ENCODE measurements around the gene ST7.

ST7 gene

DNA sequence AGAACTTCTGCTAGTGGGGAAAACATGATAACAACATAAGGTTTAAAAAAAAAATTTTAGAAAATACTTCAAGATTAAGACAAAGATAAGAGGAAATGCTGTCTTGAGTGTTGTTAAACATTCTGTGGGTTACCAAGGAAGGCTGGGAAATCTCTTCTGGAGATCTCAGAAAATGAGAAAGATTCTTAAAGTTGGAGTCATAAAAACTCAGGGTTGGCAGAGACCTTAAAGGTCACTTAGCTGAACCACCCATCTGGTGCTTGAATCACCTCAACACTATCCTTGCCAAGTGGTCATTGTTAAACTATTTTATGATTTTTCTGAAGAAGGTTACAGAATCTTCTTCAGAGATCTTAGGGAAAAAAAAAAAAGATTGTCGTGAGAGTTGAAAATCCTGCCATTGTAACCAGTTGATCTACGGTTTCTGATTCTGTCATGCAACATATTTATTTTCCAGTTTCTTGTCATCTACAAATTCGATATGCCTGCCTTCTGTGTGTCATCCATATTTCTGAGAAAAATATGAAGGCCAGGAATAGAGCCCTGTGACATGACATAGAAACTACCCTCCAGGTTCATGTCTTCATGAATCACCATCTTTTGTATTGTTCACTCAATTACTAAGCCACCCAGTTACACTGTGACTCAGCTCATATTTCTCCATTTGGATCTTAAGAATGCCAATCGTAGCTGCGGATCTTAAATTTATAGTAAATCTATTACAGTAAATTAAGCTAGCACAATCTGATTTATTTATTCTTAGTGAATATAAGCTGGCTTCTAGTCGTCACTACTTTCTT, 179.2 kb downstream of the ST7 start:
- peak; percentile 42 for DNase-seq (ENCODE audit: low spot score)

DNA sequence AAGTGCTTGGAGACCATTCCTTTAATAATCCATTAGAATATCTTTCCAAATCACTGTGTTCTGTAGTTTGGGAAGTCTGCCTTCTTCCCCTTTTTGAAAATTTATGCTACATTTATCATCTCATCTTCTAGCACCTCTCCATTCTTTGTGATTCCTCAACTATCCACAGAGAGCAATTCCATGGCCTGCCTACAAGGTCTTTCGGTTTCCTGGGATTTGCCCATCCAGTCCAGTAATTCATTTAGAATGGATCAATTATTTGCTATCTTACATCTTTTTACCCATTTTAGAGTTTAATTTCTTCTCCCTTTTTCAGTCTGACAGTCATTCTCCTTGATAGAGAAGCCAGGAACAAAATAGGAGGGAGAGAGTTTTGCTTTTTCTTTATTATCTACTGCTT, 179.8 kb downstream of the ST7 start:
- DNase-seq (ENCODE audit: low spot score), result no peak

DNA sequence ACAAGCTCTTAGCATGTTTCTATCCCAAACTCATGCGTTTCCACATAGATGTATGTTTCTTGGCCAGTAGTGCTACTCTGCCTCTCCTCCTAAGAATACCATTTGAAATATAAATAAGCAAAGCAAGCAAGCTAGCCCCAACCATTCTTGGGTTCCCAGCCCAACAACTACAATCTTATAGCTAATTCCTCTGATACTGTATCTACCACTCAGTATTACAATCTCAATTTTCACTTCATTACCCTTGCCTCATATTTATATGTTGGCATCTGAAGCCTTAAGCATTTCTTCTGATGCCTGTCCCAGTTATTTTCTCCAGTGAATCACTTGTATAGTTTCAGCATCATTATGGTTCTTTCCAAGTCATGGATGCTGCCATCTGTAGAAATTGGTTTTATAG, 181.1 kb downstream of the ST7 start:
- no peak for DNase-seq (ENCODE audit: low spot score)

DNA sequence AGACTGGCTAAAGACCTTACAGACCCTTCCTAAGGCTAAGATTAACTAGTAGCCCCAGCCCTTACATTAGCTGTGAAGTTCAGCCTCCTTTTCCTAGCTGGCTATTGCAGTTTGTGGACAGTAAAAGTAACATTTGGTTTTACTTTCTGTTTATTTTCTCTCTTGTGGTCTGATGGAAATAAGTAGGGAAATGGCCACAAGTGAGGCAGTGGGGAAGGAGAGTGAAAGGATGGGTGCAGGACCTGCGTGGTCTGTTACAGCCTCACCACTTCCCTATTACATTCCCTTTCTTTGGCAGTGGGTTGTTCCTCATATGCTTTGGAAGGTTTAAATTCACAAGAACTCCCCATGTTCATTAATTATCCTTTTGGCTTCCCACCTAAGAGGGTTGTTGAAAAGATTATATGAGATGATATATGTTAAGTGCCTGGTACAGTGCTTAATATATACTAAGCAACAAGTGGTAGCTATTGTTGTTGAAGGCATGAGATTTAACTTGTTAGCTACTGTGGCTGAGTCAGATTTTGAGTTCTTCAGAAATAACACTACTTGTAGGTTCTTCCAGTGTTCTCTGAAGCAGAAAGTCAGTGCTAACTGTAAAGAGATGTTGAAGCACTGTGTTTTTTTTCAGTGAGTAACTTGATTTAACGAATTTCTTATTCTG, 181.7 kb downstream of the ST7 start:
- no peak for DNase-seq (ENCODE audit: low spot score)

DNA sequence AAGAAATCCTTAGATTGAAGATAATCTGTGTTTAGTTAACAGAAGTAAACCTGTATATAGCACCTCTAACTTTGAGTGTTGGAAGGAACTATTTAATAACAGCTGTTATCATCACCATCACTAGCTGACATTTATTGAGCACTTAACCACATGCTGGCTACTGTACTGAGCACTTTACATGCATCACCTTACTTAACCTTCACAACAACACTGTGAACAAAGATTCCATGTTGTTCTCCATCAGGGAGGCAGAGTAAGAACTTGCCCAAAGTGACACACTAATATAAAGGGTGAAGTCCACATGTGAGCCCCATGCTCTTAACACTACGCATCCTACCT, 182.2 kb downstream of the ST7 start:
- no peak for DNase-seq (ENCODE audit: low spot score)

DNA sequence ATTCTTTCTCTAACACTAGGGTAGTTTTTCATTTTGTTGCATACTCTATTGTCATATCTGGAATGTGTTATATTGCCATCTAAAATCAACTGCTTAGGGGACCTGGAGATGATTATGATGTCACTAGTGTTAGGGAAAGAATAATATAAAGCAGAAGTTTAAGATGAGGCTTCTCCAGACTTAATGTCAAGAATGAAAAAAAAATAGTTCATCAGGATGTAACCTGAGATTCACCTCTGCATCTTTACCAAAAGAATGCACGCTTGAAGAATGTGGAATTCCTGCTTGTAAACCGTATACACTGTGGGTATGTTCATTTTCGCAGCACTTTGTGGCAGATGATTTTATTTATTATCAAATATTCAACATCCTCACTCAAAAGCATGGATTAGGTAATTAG, 184.6 kb downstream of the ST7 start:
- no peak for DNase-seq (ENCODE audit: low spot score)

DNA sequence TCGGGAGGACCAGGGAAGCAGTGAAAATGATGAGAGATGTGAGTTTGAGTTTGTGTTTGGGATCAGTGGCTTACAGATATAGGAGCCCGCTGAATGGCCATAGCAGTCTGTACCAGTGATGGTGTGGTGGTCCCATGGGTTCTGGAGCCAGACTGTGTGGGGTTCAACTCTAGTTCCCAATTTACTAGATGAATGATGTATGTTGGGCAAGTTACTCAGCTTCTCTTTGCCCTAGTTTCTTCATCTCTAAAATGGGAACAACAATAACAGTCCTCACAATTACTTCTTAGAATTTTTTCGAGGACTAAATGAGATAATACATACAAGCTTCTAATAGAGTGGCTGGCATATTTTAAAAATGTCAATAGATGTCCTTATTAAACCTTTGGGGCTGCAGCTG, 185.2 kb downstream of the ST7 start:
- no peak for DNase-seq (ENCODE audit: low spot score)

DNA sequence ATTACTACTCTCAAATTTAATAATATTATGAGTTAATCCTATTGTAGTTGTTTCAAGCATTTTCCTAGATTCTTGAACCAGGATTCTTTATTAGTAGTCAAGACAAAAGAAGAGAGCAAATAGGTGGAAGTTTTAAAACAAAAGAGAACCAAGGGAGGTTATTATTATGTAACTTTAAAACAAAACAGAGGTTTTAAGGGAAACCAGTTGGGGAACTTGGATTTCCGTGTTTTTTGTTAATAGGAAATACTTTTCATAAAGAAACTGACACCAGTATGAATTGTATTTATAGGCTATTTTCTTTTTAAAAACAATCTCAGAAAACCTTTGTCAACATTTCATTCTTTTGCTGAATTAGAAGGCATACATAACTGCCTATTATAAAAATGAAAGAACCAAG, 185.7 kb downstream of the ST7 start:
- DNase-seq (ENCODE audit: low spot score), result no peak

DNA sequence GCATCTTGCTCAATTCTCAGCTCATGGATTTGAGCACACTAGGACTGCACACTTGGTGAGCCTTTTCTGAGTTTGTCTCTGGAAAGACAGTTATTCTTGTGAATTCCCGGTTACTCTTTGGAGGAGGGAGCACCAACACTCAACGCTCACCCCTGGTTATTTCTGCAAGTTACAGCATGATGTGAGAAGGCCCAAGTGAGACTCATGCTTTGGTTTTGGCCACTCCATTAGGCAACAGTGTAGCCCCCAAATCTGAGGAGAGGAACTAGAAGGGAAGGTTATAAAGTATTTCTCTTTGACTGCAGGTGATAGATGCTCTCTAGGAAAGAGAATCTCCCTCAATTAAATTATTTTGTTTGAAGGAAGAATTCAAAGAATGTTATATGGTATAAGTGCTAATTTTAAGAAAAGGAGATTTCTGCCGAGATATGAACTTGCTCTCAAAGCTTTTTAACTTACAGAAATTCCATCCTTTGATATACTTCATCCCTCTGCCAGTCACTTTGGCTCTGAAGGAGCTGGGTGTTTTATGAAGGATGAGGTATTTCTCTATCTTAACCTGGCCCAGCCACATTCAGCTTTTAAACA, 186.2 kb downstream of the ST7 start:
- DNase-seq (ENCODE audit: low spot score), result no peak

DNA sequence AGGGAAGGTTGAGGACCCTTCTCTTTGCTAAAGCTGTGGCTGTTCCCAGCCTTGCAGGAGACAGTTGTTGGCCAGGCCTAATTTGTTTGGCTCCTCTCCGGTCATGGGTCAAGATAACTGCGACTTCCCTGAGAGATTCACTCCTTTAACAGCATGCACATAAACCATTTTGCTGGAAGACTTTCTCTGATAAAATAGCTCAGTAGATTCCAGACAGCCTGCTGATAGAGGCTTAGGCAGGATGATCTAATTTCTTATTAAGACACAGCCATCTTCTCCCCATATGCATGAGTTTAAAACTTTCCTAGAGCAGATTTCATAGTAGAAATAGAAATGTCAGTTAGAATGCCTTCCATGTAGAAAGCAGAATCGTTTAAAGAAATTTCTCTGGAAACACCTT, 187.6 kb downstream of the ST7 start:
- DNase-seq (ENCODE audit: low spot score), result no peak

DNA sequence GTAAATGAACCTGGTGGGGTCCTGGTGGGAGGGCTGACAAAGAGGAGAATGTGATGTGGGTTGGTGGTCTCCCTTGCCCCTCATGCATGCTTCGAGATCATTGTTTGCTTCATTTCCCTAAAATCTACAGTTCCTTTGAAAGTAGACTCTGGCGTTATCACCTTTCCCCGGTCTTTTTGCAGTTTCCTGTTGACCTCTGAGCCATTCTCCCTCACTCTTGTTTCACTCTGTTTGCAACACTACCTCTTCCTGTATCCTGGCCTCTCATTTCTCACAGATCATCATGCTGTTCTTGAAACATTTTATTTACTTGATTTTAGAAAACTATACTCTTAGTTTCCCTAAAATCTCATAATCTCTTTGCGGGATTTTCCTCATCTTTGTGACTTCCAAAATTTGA, 189.8 kb downstream of the ST7 start:
- no peak for DNase-seq (ENCODE audit: low spot score)

DNA sequence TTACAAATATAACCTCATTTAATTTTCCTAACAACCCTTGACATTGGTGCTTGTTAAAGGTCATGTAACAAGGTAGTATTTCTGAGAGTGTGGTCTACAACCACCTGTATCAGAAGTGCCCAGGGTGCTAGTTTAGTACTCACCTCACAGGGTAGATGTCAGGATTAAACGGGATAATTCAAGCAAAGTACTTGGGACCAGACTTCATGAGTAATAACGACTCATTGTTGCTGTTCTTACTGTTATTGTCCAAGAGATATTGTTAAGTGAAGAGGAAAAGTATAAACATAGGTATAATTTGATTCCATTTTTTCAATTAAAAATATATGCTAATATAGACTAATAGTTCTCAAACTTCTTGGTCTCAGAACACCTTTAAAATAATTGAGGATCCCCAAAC, 190.3 kb downstream of the ST7 start:
- DNase-seq (ENCODE audit: low spot score), result no peak

DNA sequence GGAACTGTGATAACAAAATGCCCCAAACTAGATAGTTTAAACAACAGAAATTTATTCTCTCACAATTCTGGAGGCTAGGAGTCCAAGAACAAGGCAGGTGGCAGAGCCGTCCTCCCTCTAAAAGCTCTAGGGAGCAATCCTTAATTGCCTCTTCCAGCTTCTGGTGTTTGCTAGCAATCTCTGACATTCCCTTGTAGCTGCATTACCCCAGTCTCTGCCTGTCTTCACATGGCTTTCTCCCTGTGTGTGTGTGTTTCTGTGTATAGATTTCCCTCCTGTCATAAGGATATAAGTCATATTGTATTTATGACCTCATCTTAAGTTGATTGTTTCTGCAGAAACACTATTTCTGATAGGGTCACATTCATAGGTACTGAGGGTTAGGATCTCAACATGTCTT, 192.0 kb downstream of the ST7 start:
- no peak for DNase-seq (ENCODE audit: low spot score)

DNA sequence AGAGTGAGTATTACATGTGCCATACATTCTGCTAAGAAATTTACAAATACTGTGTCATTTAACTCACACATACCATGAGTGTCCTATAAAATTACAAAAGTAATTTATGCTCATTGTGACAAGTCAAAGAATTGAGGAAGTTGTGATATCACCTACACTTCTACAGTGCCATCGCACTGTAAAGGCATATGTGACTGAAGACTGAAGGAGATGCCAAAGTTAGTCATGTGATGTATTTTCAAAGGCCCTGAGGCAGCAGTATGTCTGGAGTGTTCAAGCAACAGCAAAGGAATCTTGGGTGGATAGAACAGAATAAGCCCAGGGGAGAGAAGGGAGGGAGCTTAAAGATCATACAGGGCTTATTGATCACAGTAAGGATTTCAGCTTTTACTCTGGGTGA, 192.8 kb downstream of the ST7 start:
- no peak for DNase-seq (ENCODE audit: low spot score)

DNA sequence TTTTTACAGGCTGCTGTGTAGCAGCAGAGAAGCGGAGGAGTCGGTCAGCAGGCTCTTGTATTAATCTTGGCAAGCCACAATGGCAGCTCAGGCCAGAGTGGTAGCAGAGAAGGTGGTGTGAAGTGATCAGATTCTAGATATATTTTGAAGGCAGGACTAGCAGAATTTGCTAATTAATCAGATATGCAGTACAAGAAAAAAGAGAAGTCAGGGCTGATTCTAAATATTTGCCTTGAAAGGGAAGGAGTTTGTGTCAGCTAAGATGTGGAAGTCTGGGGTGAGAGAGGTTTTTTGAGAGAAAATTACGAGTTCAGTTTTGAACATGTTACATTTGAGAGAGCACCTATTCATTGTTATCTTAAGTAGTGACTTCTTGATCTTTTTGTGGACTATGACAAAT, 193.2 kb downstream of the ST7 start:
- DNase-seq (ENCODE audit: low spot score), result no peak

DNA sequence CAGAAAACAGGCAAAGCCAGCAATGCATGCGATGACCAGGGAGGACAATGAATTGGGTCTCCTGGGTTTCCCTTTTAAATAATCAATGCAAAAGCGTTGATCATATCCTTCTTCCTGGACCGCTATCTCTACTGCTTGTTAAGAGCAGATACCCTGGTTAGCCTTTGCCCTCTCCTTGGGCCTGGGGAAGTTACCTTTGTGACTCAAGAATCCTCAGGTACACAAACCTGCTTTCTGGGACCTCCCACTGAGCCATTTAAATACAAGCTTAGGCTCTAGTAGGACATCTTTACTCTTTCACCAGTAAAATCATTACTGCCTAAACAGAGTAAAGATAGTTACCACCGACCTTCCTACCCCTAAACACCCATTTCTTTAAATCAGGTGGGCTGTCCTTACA, 195.7 kb downstream of the ST7 start:
- DNase-seq (ENCODE audit: low spot score), result no peak

DNA sequence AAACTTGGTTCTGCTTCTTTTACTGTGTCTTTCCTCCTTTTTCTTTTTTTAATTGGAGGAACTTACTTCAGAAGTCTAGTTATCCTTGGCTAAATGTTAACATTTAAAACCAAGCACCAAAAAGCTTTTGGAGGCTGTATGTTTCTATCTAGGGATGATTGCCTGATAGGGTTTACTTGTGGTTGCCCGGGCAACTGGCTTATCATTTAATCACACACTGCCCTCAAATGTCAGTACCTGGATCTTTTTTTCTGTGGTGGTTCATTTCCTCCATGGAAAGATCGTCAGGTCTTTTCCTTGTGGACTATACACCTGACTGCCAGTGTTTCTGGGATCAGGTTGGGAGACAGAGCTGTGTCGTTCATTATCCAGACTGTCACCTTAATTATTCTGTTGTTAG, 196.4 kb downstream of the ST7 start:
- no peak for DNase-seq (ENCODE audit: low spot score)

DNA sequence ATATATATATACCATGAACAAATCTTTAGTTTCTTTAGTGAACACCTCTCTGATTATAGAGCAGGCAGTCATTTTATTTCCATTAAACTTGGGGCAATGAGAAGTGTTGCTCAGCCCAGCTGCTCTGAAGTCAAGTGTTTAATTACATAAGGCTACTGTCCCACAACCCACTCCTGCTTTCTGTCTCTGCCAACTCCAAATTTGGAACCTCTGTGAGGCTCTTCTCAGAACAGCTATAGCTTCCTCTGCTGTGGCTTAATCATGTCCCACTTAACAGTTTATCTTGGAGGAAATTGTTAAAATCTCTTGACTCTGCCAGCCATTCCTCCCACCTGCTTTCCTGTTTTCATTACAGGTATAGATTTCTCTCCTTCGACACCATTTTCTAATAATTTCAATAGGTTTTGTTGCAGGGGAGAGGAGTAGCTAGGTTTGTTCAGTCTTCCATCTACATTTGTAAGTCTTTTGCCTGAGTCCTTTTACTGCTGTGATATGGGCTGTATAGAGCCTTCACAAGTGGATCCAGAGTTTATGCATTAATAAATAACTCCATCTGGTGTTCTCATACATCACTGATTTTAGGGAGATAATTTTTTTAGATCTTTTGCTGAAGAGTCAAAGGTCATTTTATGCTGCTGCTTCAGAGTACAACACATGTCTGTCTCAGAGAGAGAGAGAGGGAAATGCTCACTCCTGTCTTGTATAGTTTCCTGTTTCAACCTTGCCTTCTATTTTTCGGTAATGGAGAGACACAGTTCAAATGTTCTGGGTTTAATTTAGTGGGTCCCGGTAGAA, 199.1 kb downstream of the ST7 start:
- no peak for DNase-seq (ENCODE audit: low spot score)

DNA sequence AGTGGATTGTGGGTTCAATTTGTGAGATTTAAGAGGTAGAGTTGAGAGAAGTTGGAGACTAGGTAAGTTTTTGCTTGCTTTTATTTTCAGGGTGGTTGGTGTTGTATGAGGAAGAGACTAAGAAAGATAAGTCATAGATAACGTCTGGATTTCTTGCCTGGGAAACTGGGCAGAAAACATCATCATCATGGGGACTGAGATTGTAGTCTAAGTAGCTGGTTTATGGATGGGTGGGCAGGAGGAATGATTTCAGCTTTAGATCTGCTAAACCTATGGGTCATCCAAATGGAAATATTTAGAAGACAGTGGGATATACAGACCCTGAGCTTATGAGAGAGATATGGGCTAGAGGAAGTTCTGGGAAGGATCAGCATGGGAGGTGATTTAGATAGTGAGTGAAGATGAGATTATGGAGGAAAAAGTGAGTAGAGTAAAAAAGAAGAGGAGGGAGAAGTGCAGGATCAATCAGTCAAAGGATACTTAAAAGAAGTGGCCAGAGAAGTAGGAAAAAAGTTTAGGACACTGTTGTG, 199.8 kb downstream of the ST7 start:
- no peak for DNase-seq (ENCODE audit: low spot score)

DNA sequence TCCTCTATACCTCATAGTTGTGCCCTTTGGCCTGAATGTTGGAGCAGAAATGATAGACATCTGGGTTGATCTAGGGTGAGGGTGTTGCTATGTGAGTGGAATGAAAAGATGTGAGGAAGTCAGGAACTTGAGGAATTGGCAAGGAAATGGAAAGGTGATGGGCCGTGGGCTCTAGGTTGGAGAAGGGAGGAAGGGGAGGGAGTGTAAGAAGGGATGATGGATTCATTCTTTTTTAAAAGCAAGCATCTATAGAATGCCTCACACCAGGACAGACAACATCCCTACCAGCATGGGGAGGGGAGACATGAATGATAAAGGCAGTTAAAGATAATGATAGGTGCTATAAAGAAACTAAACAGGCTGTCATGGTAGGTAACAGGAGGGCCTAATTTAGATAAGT, 201.4 kb downstream of the ST7 start:
- no peak for DNase-seq (ENCODE audit: low spot score)

DNA sequence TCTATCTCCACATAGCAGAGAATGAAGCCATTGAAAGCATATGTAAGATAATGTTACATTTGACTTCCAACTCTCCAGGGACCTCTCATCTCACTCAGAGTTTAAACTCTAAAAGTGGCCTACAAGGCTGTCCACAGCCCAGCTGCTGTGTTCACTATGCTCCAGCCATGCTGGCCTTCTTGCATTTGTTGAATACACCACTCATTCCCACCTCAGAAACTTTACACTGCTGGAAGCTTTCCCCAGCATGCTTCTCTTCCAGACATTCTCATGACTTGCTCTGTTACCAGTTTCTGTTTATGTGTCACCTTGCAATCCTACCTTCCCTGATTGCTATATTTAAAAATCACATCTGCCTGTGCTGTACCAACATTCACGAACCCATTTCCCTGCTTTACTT, 202.4 kb downstream of the ST7 start:
- DNase-seq (ENCODE audit: low spot score), result no peak
